Mesenchymal stem cell (in vitro differentiated cells and primary cell): ENCODE measurements around the gene THEMIS.

Source experiments
- DNase-seq: peaks from one replicate; pipeline ENCODE4 v3.0.0-alpha.2; 2013
- H2AFZ ChIP-seq: one replicate; pipeline ENCODE4 v1.6.1; 2013; ENCODE audit warnings: low read depth, mild to moderate bottlenecking, control low read depth, inconsistent platforms, low read length, moderate library complexity
- H2AK5ac ChIP-seq: 2 replicates; pipeline ENCODE4 v1.6.1; 2013; ENCODE audit warnings: low read length, moderate library complexity, mild to moderate bottlenecking, inconsistent platforms; ENCODE audit not compliant: severe bottlenecking
- H2BK120ac ChIP-seq: one replicate; pipeline ENCODE4 v1.6.1; 2013; ENCODE audit warnings: low read depth, mild to moderate bottlenecking, inconsistent platforms, low read length, moderate library complexity
- H2BK12ac ChIP-seq, 2 experiments: one replicate each; pipeline ENCODE4 v1.6.1; 2013; ENCODE audit warnings: inconsistent platforms in 2 of 2, low read length in 2 of 2, mild to moderate bottlenecking in 2 of 2, moderate library complexity in 2 of 2, control low read depth in 1 of 2
- H2BK15ac ChIP-seq: one replicate; pipeline ENCODE4 v1.6.1; 2013; ENCODE audit warnings: mild to moderate bottlenecking, low read depth, inconsistent platforms; ENCODE audit not compliant: poor library complexity, severe bottlenecking
- H2BK5ac ChIP-seq: 2 replicates; pipeline ENCODE4 v1.6.1; 2013; ENCODE audit warnings: low read depth, mild to moderate bottlenecking, low read length, control low read depth, inconsistent platforms; ENCODE audit not compliant: poor library complexity, severe bottlenecking
- H3K14ac ChIP-seq, 2 experiments: one replicate each; pipeline ENCODE4 v1.6.1; 2013; ENCODE audit warnings: inconsistent platforms in 2 of 2, low read length in 2 of 2, control low read depth in 1 of 2, mild to moderate bottlenecking in 1 of 2, moderate library complexity in 1 of 2
- H3K18ac ChIP-seq, 2 experiments: one replicate each; pipeline ENCODE4 v1.6.1; 2013; ENCODE audit warnings: inconsistent platforms in 2 of 2, low read length in 2 of 2, control low read depth in 1 of 2, low read depth in 1 of 2, mild to moderate bottlenecking in 1 of 2
- H3K23ac ChIP-seq, 2 experiments: one replicate each; pipeline ENCODE4 v1.6.1; 2013; ENCODE audit warnings: inconsistent platforms in 2 of 2, low read length in 2 of 2, mild to moderate bottlenecking in 2 of 2, moderate library complexity in 2 of 2, control low read depth in 1 of 2
- H3K27ac ChIP-seq: 2 replicates; pipeline ENCODE4 v1.5.1; 2013; ENCODE audit warnings: mild to moderate bottlenecking, moderate library complexity, low read length, control low read depth, inconsistent platforms; ENCODE audit not compliant: poor library complexity, severe bottlenecking
- H3K27me3 ChIP-seq, 2 experiments: 2 replicates each; pipeline versions ENCODE4 v1.6.1 to v1.7.0; 2013; ENCODE audit warnings: low read length in 2 of 2, mild to moderate bottlenecking in 2 of 2, moderate library complexity in 2 of 2, control low read depth in 1 of 2, inconsistent platforms in 1 of 2; ENCODE audit not compliant: control insufficient read depth in 1 of 2, insufficient read depth in 1 of 2
- H3K36me3 ChIP-seq, 2 experiments: 2 replicates each; pipeline versions ENCODE4 v1.6.1 to v1.7.0; 2013; ENCODE audit warnings: low read length in 2 of 2, control low read depth in 1 of 2, inconsistent platforms in 1 of 2, low read depth in 1 of 2, mild to moderate bottlenecking in 1 of 2; ENCODE audit not compliant: insufficient read depth in 2 of 2, control insufficient read depth in 1 of 2
- H3K4ac ChIP-seq, 2 experiments: one replicate each; pipeline ENCODE4 v1.6.1; 2013; ENCODE audit warnings: inconsistent platforms in 2 of 2, low read length in 2 of 2, mild to moderate bottlenecking in 2 of 2, moderate library complexity in 2 of 2, control low read depth in 1 of 2, low read depth in 1 of 2
- H3K4me1 ChIP-seq: 2 replicates; pipeline ENCODE4 v1.6.1; 2013; ENCODE audit warnings: low read depth, low read length, control low read depth; ENCODE audit not compliant: control insufficient read depth, insufficient read depth
- H3K4me2 ChIP-seq: 2 replicates; pipeline ENCODE4 v1.6.1; 2013; ENCODE audit warnings: low read length, mild to moderate bottlenecking, inconsistent platforms; ENCODE audit not compliant: poor library complexity, severe bottlenecking
- H3K4me3 ChIP-seq, 2 experiments: 2 replicates each; pipeline versions ENCODE4 v1.5.1 to v1.7.0; 2013; ENCODE audit warnings: low read length in 2 of 2, mild to moderate bottlenecking in 2 of 2, control low read depth in 1 of 2, low read depth in 1 of 2; ENCODE audit not compliant: insufficient read depth in 1 of 2
- H3K79me1 ChIP-seq: replicated peaks from 2 replicates; pipeline ENCODE4 v1.6.1; 2013; ENCODE audit warnings: mild to moderate bottlenecking, control low read depth, low read length, inconsistent platforms; ENCODE audit not compliant: poor library complexity, severe bottlenecking
- H3K9ac ChIP-seq: 2 replicates; pipeline ENCODE4 v1.7.0; 2013; ENCODE audit warnings: mild to moderate bottlenecking, low read length, moderate library complexity
- H3K9me3 ChIP-seq: 2 replicates; pipeline ENCODE4 v1.7.0; 2013; ENCODE audit warnings: mild to moderate bottlenecking, low read length; ENCODE audit not compliant: control insufficient read depth
- H4K8ac ChIP-seq: one replicate; pipeline ENCODE4 v1.6.1; 2013; ENCODE audit warnings: inconsistent platforms, mild to moderate bottlenecking, low read length, moderate library complexity
- H4K91ac ChIP-seq: one replicate; pipeline ENCODE4 v1.6.1; 2013; ENCODE audit warnings: mild to moderate bottlenecking, low read length, inconsistent platforms
- WGBS: methylation state at CpG from one replicate; pipeline ENCODE4 v1.1.7; 2013; ENCODE audit warnings: mixed read lengths; 5-methylcytosine and 5-hydroxymethylcytosine counted together

THEMIS gene

GRCh38 chr6:127716465-127716864, 184.4 kb downstream of the THEMIS start:
- Histone ChIP-seq H3K27ac (no peak overlapping the region), H3K4ac (no peak overlapping the region), H3K14ac (no peak overlapping the region), H3K4me2 (no peak overlapping the region), H2BK12ac (no peak overlapping the region), H3K79me1 (no peaks in the 10 kb centered on the region), H3K27me3 (no peaks in the 10 kb centered on the region), H4K8ac (no peak overlapping the region), H3K18ac (no peak overlapping the region), H3K4me1 (no peaks in the 10 kb centered on the region), H3K4me3 (no peak overlapping the region), H2BK5ac (no peak overlapping the region), H3K36me3 (no peaks in the 10 kb centered on the region), H2AFZ (no peak overlapping the region), H2BK15ac (no peak overlapping the region), H4K91ac (no peak overlapping the region), H3K9me3 (no peaks in the 10 kb centered on the region), H3K9ac (no peak overlapping the region), H3K23ac (no peak overlapping the region), H2BK120ac (no peak overlapping the region), H2AK5ac (no peak overlapping the region)
- DNase-seq = peak; percentile 55
- WGBS = 77% methylated on average over 2 of the region's 2 CpGs

GRCh38 chr6:127710668-127711067, 190.2 kb downstream of the THEMIS start:
- Histone ChIP-seq H4K8ac (no peak overlapping the region), H3K18ac (no peak overlapping the region), H2AK5ac (no peak overlapping the region), H3K4me3 (no peak overlapping the region), H3K4me2 (no peak overlapping the region), H3K36me3 (no peaks in the 10 kb centered on the region), H3K9ac (no peak overlapping the region), H3K23ac (no peak overlapping the region), H3K27me3 (no peaks in the 10 kb centered on the region), H3K4me1 (no peaks in the 10 kb centered on the region), H3K14ac (no peak overlapping the region), H2BK12ac (no peak overlapping the region), H2BK15ac (no peak overlapping the region), H2BK5ac (no peak overlapping the region), H2BK120ac (no peak overlapping the region), H3K79me1 (no peaks in the 10 kb centered on the region), H3K27ac (no peak overlapping the region), H3K4ac (no peak overlapping the region), H2AFZ (no peak overlapping the region), H3K9me3 (no peaks in the 10 kb centered on the region), H4K91ac (no peak overlapping the region)
- DNase-seq = no peak
- WGBS = 100% methylated on average over 1 of the region's 3 CpGs

GRCh38 chr6:127706216-127706615, 194.6 kb downstream of the THEMIS start:
- no peak overlapping the region for H3K23ac ChIP-seq
- H3K4me2 ChIP-seq = no peak overlapping the region
- H2BK15ac ChIP-seq = no peak overlapping the region
- H3K14ac ChIP-seq = no peak overlapping the region
- H3K27ac ChIP-seq = no peak overlapping the region
- no peak overlapping the region for H3K4me3 ChIP-seq
- H2BK5ac ChIP-seq = no peak overlapping the region
- H2AFZ ChIP-seq = no peak overlapping the region
- H3K36me3 ChIP-seq = no peaks in the 10 kb centered on the region
- no peak overlapping the region for H2BK12ac ChIP-seq
- H4K8ac ChIP-seq = no peak overlapping the region
- H3K4ac ChIP-seq = no peak overlapping the region
- no peak overlapping the region for H3K18ac ChIP-seq
- no peaks in the 10 kb centered on the region for H3K27me3 ChIP-seq
- H4K91ac ChIP-seq = no peak overlapping the region
- DNase-seq = no peak
- no peak overlapping the region for H3K9ac ChIP-seq
- no peak overlapping the region for H2BK120ac ChIP-seq
- H3K4me1 ChIP-seq = no peaks in the 10 kb centered on the region
- H3K79me1 ChIP-seq = no peaks in the 10 kb centered on the region
- no peak overlapping the region for H2AK5ac ChIP-seq
- H3K9me3 ChIP-seq = no peaks in the 10 kb centered on the region

GRCh38 chr6:127695108-127695507, 205.8 kb downstream of the THEMIS start:
- H2BK12ac ChIP-seq = no peak overlapping the region
- H3K9ac ChIP-seq = no peak overlapping the region
- H3K4me1 ChIP-seq = no peaks in the 10 kb centered on the region
- no peak overlapping the region for H2AFZ ChIP-seq
- H4K91ac ChIP-seq = no peak overlapping the region
- no peak overlapping the region for H3K4me2 ChIP-seq
- no peak overlapping the region for H3K14ac ChIP-seq
- H2AK5ac ChIP-seq = no peak overlapping the region
- H2BK120ac ChIP-seq = no peak overlapping the region
- no peak for DNase-seq
- H3K4me3 ChIP-seq = no peak overlapping the region
- no peak overlapping the region for H3K27ac ChIP-seq
- H2BK5ac ChIP-seq = no peak overlapping the region
- H4K8ac ChIP-seq = no peak overlapping the region
- no peak overlapping the region for H3K4ac ChIP-seq
- H3K36me3 ChIP-seq = no peaks in the 10 kb centered on the region
- H3K27me3 ChIP-seq = no peaks in the 10 kb centered on the region
- H3K23ac ChIP-seq = no peak overlapping the region
- H3K18ac ChIP-seq = no peak overlapping the region
- H3K9me3 ChIP-seq = no peaks in the 10 kb centered on the region
- no peaks in the 10 kb centered on the region for H3K79me1 ChIP-seq
- H2BK15ac ChIP-seq = no peak overlapping the region
